Ovary (tissue), 3 donors: Measurements from ENCODE around the gene RIN3.

Source experiments
- CTCF ChIP-seq, 3 donors: fragments of 450-650 bp in 2 of 3; fragments of 200-600 bp in 1 of 3; IDR thresholded peaks; one replicate each; pipeline versions ENCODE4 v1.5.1 to v1.8.0; 2016 to 2022; ENCODE audit warnings: antibody characterized with exemption in 3 of 3, mild to moderate bottlenecking in 1 of 3
- EP300 ChIP-seq: sonication (generic); formaldehyde crosslinking; IDR thresholded peaks from one replicate; pipeline ENCODE4 v1.6.1; 2017; ENCODE audit warnings: antibody characterized with exemption
- POLR2A ChIP-seq: fragments of 450-650 bp; IDR thresholded peaks from one replicate; pipeline ENCODE4 v1.6.1; 2017; ENCODE audit warnings: antibody characterized with exemption, mild to moderate bottlenecking, moderate library complexity
- donor health status: DM: no; HTN: no; CAD: no.

- TF ChIP-seq POLR2A (no peak), CTCF (IDR thresholded peaks at IDR 0.05) (no peak), EP300 (no peak)
These were observed 43.4 kb downstream of the RIN3 start for GRCh38 chr14:92556863-92557543.
